NCI-H460 (cell line): ENCODE results near the gene BAIAP2L1. TPM values are rescaled to one million over a fixed set of nuclear protein-coding genes. Genes with fewer than 3 reads are reported as not detected.

Experiments used
- DNase-seq: peaks from one replicate; pipeline ENCODE4 v3.0.0-alpha.2; 2016; ENCODE audit warnings: low read depth; ENCODE audit errors: extremely low read depth
- total RNA-seq: library from RNA; depleted of rRNA; stranded (reverse); fragments of >200 nt; shearing (Covaris generic); gene quantifications from 2 replicates; pipeline ENCODE4 v1.2.3, GENCODE V29; 2014

BAIAP2L1 gene
- total RNA-seq, 1 experiment from 2014 or later = 29.9 TPM

- no peak for DNase-seq
Measured at GRCh38 chr7:98297626-98298286, 103.1 kb downstream of the BAIAP2L1 start.

DNA sequence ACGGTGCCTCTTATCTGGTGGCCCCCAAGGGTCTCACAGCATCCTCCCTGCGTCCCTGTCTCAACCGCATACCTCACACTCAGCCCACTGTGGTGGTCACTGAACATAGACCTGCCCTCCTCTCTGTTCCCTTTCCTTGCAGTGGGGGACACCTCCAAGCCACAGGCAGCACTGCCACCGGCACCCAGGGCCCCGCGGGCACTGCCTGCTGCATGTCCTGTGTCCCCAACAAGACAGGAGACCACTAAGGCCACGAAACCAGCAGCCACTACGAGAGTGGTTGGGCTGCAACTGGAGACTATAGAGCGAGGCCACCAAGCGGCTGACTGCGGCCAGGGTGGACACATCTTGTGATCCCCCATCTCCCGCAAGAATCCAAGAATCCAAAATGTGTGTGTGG, 104.1 kb downstream of the BAIAP2L1 start:
- no peak for DNase-seq

- no peak for DNase-seq
Measured at GRCh38 chr7:98295467-98296192, 105.3 kb downstream of the BAIAP2L1 start.

DNA sequence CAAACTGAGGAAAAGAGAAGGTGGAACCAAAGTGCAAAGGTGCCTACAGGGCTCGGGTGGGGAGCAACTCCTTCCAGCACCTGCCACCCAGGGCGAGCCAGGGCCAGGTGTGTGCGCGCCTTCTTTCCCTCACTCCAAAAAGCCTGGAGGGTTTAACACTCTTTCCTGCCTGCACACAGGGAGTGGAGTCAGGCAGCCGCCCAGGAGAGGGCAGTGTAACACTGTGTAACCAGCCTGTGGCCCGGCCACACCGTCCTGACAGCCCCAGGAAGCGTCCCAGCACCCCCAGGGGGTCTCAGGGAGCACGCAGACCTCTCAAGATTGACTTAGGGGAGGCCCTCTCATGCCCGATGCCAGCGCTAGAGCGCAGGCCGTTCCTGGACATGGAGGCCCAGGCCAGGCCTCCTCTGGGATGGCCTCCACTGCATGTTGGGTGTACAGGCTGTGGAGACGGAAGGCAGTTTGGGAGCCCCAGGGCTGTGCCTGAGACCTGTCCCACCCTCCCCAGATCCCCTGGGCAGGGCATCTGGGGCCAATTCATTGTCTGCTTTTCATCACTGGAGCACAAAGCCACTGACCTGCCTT, 106.0 kb downstream of the BAIAP2L1 start:
- peak; percentile 68 for DNase-seq

- DNase-seq = no peak
Measured at GRCh38 chr7:98294326-98294725, 106.6 kb downstream of the BAIAP2L1 start.

DNA sequence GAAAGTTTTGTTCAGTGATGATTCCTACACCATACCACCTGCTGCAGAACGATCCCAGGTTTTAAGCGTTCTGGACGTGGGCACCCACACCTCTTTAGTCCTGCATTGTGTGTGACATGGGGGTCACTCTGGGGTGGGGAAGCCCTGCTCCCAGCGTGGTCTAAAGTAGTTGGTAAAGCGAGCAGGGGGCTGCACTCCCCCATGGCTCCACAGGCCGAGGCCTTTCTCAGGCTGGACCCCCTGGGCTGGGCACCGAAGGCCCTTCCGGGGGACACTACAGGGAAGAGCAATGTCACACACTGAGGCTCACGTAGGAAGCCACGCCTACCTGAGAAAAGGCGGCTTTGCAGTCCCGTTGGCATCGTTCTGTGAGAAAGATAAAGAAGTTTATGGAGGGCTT, 107.1 kb downstream of the BAIAP2L1 start:
- no peak for DNase-seq

DNA sequence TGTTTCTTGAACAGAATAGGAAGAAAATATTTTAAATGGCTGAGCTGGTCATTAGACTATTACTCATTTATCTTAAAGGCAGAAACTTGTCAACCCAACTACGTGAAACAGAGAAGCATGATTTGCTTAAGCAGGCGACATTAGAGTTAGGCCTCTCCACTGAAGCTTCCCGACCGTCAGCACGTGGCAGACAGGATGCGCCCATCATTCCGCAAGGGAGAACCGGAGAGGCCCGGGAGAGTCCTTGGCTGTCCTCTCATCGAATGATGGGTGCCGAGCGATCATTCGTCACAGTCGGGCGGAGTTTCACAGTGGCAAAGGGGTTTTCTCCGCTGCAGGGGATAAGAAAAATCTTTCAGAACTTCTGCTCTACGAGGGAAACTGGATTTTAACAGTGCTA, 107.6 kb downstream of the BAIAP2L1 start:
- DNase-seq = no peak

GRCh38 chr7:98291717-98292116, 109.2 kb downstream of the BAIAP2L1 start:
- DNase-seq = no peak

- DNase-seq = no peak
Measured at GRCh38 chr7:98289333-98289875, 111.5 kb downstream of the BAIAP2L1 start.

DNA sequence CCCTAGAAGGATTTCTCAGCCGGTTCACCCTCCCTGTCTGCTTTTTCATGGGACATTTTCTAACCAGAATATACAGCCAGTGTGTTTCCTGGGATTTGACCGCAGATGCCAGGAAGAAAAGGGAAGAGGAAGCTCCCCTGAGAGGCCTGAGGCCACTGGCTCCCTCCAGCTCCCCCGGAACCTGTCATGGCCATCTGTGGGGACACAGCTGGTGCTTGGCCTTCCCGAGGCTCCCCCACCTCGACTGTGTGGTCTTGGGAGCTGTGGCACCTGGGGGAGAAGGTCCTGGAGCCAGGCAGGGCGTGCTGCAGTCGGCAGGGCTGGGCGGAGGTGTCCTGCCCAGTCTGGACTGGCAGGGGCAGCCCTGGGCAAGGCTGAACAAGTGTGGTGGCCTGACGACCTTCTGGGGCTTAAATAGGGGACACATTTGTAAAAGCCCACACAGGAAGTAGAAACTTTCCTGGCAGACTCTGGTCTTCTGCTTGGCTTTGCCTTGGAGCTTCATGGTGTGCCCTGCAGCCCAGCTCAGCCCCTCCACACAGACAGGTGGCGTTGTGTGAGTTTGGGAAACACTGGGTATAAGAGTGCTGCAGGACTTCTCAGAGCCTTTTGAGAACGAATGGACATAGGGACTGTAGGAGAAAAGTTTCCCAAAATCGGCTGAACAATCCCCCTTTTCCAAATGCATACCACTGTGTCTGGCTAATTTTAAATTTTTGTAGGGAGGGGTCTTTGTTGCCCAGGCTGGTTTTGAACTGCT, 112.6 kb downstream of the BAIAP2L1 start:
- no peak for DNase-seq

DNA sequence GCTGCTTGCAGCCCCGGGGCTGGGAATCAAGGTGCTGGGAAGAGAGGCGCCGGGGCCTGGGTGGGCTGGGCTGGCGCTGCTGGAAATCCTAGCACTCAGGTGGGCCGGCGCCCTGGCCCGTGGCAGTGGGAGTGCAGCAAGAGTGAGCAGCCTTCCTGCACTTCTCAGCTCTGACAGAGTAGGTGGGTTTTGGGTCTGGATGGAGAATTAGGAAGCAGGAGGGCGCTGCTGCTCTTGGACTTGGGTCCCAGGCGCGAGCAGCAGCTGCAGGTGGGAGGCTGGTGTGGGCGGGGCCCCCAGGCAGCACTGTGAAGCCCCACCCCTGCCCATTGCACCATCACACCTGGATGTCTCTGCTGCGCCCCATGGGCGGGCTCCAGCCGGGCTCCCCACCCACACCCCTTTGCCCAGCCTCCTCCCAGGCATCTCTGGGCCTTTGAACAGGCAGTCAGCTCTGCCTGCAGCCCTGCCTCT, 113.4 kb downstream of the BAIAP2L1 start:
- DNase-seq = no peak

DNA sequence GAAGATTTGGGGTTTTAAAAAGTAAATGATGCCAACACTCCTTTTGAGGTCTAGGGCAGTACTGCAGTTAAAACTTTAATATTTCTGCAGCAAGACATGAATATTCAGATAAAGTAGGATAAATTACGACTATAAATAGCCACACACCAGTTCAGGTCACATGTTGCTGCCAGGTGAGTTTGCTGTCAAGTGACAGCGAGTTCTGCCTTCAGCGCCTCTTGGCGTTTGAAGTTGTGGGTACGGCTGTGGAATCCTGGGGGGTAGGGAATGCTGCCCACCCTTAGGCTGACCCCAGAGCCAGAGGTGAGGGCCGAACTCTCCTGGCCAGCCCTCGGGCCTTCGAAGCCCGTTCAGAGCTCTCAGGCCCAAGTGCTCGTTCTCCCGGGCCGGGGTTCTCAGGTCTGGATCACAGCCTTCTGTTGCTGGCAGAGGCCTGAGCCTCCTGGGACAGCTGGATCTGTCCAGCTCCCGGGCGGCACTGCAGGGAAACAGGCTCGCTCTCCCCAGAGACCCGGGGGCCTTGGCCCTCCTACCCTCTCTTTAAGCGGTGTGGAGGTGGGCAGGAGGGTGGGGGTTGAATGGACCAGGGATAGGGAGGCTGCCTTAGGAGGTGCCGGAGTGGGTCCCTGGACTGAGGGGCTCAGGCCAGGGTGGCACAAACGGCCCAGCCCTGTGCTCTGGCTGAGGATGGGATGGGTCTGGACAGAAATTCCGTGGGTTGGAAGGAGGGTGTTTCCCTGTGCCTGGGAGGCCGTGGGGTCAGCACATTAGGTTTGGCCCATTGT, 114.0 kb downstream of the BAIAP2L1 start:
- DNase-seq = no peak

DNA sequence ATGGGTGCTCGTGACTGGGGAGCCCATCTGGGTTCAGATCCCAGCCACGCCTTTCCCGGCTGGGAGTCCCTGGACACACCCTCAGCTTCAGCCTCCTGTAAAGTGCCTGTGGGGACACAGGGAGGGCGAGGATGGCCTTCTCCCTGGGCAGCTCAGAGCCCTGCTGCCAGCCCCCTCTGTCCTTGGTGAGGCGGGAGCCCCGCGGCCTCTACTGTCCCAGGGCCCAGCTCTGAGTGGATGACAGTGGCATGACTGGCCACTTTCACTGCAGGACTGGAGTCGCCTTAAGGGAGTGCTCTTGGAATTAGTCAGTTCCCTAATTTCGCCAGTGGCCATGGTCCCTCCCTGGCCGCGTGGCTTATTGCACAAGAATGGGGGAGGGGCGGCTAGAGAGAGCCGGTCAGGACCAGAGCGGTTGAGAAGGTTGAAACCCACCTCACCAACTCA, 114.8 kb downstream of the BAIAP2L1 start:
- peak; percentile 72 for DNase-seq

GRCh38 chr7:98285157-98286092, 115.5 kb downstream of the BAIAP2L1 start:
- no peak for DNase-seq

DNA sequence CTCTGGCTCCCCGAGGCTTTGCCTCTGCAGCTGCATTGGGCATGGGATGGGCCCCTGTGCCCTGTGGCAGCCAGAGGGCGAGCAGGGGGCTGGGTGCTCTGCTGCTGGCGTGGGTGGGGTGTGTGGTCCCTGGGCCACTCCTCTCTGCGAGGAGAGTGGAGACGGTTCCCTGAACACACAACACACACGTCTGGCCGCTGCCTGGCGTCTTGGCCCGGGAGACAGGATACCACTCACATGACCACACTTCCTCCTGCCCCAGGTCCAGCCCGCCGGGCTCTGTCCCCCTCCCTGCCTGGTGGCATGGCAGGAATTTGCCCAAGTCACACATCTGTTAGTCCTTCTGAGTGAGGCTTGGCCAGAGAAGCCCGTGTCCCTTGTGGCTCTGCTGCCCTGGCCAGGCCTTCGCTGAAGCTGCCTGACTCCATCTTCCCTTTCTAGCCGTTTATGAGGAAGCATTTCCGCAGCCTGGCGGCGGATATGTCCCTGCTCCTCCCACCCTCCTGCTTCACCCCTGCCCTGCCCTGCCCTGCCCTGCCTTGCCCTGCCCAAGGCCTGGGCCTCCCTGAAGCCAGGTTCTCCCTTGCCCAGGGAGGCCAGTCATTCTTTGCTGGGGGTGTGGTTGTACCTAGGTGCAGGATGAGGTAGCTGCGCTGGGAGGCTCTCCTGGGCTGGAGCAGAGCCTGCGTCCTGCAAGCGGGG, 116.4 kb downstream of the BAIAP2L1 start:
- no peak for DNase-seq

GRCh38 chr7:98283887-98284222, 117.0 kb downstream of the BAIAP2L1 start:
- no peak for DNase-seq

- DNase-seq = no peak
Measured at GRCh38 chr7:98283127-98283886, 117.6 kb downstream of the BAIAP2L1 start.

DNA sequence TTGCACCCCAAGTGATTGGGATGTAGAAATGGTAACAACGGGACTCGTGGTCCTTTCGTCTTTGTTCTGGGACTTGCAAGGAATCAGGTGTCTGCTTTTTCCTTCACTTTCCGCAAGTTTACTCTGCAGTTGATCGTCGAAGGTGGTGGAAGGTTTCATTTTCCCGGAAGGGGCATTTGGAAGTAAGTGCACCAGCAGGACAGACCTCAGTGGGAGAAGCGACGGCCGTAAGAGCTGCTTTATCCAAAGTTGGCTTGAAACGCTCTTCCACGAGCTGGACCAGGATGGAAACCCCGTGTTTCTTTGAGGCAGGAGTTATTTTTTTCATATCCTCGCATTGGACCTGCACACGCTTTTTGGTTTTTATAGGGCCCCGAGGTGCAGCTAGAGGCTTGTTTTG, 118.2 kb downstream of the BAIAP2L1 start:
- DNase-seq = no peak
